ENCODE results near the gene DIP2C.

DNA sequence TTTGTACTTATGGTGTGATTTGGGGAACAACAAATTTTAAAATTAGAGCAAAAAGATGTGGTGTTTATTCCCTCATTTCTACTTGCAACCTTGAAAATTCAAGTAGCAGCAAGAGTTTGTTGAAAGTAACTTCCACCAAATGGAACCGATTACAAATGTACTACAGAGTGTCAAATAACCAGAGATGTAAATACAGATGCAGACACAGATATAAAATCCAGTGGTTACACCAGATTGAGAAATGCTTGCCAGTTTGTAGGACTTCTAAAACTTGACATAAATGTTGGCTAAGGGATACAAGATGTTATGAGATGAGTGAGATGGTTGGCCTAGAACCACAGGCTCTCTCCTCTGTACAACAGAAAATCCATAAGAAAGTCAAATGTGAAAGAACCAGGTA, 162.1 kb downstream of the DIP2C start:
- TF ChIP-seq POLR2A (IDR thresholded peaks at IDR 0.05) = no peak
- TF ChIP-seq, protein P1, sequence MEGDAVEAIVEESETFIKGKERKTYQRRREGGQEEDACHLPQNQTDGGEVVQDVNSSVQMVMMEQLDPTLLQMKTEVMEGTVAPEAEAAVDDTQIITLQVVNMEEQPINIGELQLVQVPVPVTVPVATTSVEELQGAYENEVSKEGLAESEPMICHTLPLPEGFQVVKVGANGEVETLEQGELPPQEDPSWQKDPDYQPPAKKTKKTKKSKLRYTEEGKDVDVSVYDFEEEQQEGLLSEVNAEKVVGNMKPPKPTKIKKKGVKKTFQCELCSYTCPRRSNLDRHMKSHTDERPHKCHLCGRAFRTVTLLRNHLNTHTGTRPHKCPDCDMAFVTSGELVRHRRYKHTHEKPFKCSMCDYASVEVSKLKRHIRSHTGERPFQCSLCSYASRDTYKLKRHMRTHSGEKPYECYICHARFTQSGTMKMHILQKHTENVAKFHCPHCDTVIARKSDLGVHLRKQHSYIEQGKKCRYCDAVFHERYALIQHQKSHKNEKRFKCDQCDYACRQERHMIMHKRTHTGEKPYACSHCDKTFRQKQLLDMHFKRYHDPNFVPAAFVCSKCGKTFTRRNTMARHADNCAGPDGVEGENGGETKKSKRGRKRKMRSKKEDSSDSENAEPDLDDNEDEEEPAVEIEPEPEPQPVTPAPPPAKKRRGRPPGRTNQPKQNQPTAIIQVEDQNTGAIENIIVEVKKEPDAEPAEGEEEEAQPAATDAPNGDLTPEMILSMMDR (IDR thresholded peaks at IDR 0.05) = no peak
